H1 (cell line): Measurements from ENCODE around the gene AAR2. TPM values are rescaled to one million over a fixed set of nuclear protein-coding genes. Genes with fewer than 3 reads are reported as not detected.

Source experiments
- CTCF ChIA-PET: fragments of 300-600 bp; sonication (Branson Sonifier 250); formaldehyde crosslinking; loops from one replicate; lab custom pipeline; 2021; ENCODE audit not compliant: partially characterized antibody; lab: Charles Lee
- POLR2A ChIA-PET: fragments of 300-600 bp; sonication (Branson Sonifier 250); formaldehyde crosslinking; loops from one replicate; lab custom pipeline; 2021; ENCODE audit warnings: inconsistent platforms; ENCODE audit not compliant: partially characterized antibody; lab: Charles Lee
- DNase-seq, 2 experiments: peaks; one replicate each; pipeline versions ENCODE4 v3.0.0 to v3.0.0-alpha.2; 2010 to 2022; ENCODE audit warnings: low spot score in 2 of 2, low read depth in 1 of 2, mixed read lengths in 1 of 2
- FAIRE-seq: peaks from 2 replicates; lab custom pipeline; 2011; peaks lifted over from hg19 to GRCh38; lab: Jason Lieb, UNC
- H2AFZ ChIP-seq: 2 replicates; pipeline ENCODE4 v1.8.1; 2012; ENCODE audit warnings: low read length, inconsistent platforms
- H2AK5ac ChIP-seq: 2 replicates; pipeline ENCODE4 v1.6.1; 2013; ENCODE audit warnings: low read depth, low read length
- H2BK120ac ChIP-seq: replicated peaks from 2 replicates; pipeline ENCODE3; 2013; ENCODE audit warnings: low read depth, low read length, inconsistent platforms
- H2BK12ac ChIP-seq: 2 replicates; pipeline ENCODE4 v1.6.1; 2013; ENCODE audit warnings: low read depth, low read length
- H2BK15ac ChIP-seq: 2 replicates; pipeline ENCODE4 v1.6.1; 2013; ENCODE audit warnings: low read length
- H2BK20ac ChIP-seq: 2 replicates; pipeline ENCODE4 v1.6.1; 2013; ENCODE audit warnings: low read length
- H2BK5ac ChIP-seq: 2 replicates; pipeline ENCODE4 v1.6.1; 2013; ENCODE audit warnings: low read depth, low read length
- H3K14ac ChIP-seq: 2 replicates; pipeline ENCODE4 v1.6.1; 2013; ENCODE audit warnings: inconsistent platforms; ENCODE audit not compliant: insufficient read length
- H3K18ac ChIP-seq: 2 replicates; pipeline ENCODE4 v1.6.1; 2013; ENCODE audit warnings: low read length; ENCODE audit errors: extremely low read depth
- H3K23ac ChIP-seq: 2 replicates; pipeline ENCODE4 v1.6.1; 2013; ENCODE audit warnings: inconsistent platforms; ENCODE audit not compliant: insufficient read length
- H3K23me2 ChIP-seq: 2 replicates; pipeline ENCODE4 v1.6.1; 2013; ENCODE audit warnings: low read depth, low read length
- H3K27ac ChIP-seq: 2 replicates; pipeline ENCODE4 v1.6.1; 2011; ENCODE audit warnings: low read depth, low read length, inconsistent platforms
- H3K27me3 ChIP-seq, 4 experiments: replicated peaks in 1 of 4; 1 replicate in 1 of 4; 2 replicates in 3 of 4; pipeline versions ENCODE4 v1.6.1 to v1.8.1; 2011 to 2013; ENCODE audit warnings: low read length in 3 of 4, mild to moderate bottlenecking in 3 of 4, inconsistent platforms in 2 of 4, mixed read lengths in 2 of 4, moderate library complexity in 1 of 4; ENCODE audit not compliant: control insufficient read depth in 3 of 4, insufficient read depth in 3 of 4; ENCODE audit errors: extremely low read depth in 1 of 4
- H3K36me3 ChIP-seq, 4 experiments: 2 replicates each; pipeline versions ENCODE4 v1.6.1 to v1.8.1; 2011 to 2013; ENCODE audit warnings: mild to moderate bottlenecking in 4 of 4, low read length in 3 of 4, moderate library complexity in 2 of 4, control low read depth in 1 of 4, inconsistent platforms in 1 of 4; ENCODE audit not compliant: insufficient read depth in 4 of 4, control insufficient read depth in 2 of 4
- H3K4ac ChIP-seq: replicated peaks from 2 replicates; pipeline ENCODE3; 2013; ENCODE audit warnings: low read length, low read depth, mixed read lengths, inconsistent platforms; ENCODE audit not compliant: insufficient read length
- H3K4me1 ChIP-seq, 4 experiments: replicated peaks in 1 of 4; 1 replicate in 1 of 4; 2 replicates in 3 of 4; pipeline versions ENCODE4 v1.6.1 to v1.8.1; 2011 to 2013; ENCODE audit warnings: low read length in 3 of 4, inconsistent platforms in 2 of 4, mixed read lengths in 1 of 4; ENCODE audit not compliant: insufficient read depth in 4 of 4, control insufficient read depth in 3 of 4
- H3K4me2 ChIP-seq, 2 experiments: 2 replicates each; pipeline versions ENCODE4 v1.6.1 to v1.8.1; 2011 to 2013; ENCODE audit warnings: low read depth in 2 of 2, low read length in 2 of 2, control low read depth in 1 of 2, inconsistent platforms in 1 of 2, mild to moderate bottlenecking in 1 of 2; ENCODE audit not compliant: insufficient read depth in 1 of 2
- H3K4me3 ChIP-seq, 4 experiments: fragments of 200-600, 300-600 bp in 1 of 4; sonication (generic), shearing (Covaris generic), sonication (Bioruptor Twin) in 1 of 4; 2 replicates each; pipeline versions ENCODE4 v1.5.1 to v1.8.1; 2011 to 2016; ENCODE audit warnings: low read length in 4 of 4, low read depth in 3 of 4, control low read depth in 2 of 4, inconsistent platforms in 2 of 4, mild to moderate bottlenecking in 2 of 4, mixed read lengths in 1 of 4, moderate library complexity in 1 of 4; ENCODE audit not compliant: insufficient read depth in 2 of 4; ENCODE audit errors: extremely low read depth in 1 of 4
- H3K56ac ChIP-seq: replicated peaks from 2 replicates; pipeline ENCODE3; 2013; ENCODE audit warnings: low read depth, mild to moderate bottlenecking, mixed read lengths, low read length, inconsistent platforms; ENCODE audit not compliant: insufficient read length
- H3K79me1 ChIP-seq: 2 replicates; pipeline ENCODE4 v1.6.1; 2013; ENCODE audit warnings: low read depth, low read length, control low read depth
- H3K79me2 ChIP-seq, 2 experiments: 2 replicates each; pipeline versions ENCODE4 v1.6.1 to v1.8.1; 2012 to 2013; ENCODE audit warnings: low read length in 2 of 2, mild to moderate bottlenecking in 2 of 2, inconsistent platforms in 1 of 2; ENCODE audit not compliant: insufficient read depth in 2 of 2, control insufficient read depth in 1 of 2
- H3K9ac ChIP-seq, 4 experiments: replicated peaks in 1 of 4; 1 replicate in 1 of 4; 2 replicates in 3 of 4; pipeline versions ENCODE4 v1.6.1 to v1.8.1; 2011 to 2013; ENCODE audit warnings: low read depth in 3 of 4, low read length in 3 of 4, control low read depth in 2 of 4, mild to moderate bottlenecking in 2 of 4, moderate library complexity in 2 of 4, inconsistent platforms in 1 of 4; ENCODE audit errors: extremely low read depth in 1 of 4
- H3K9me3 ChIP-seq, 2 experiments: 2 replicates each; pipeline versions ENCODE4 v1.6.1 to v1.8.1; 2012 to 2013; ENCODE audit warnings: mild to moderate bottlenecking in 2 of 2, moderate library complexity in 2 of 2, control low read depth in 1 of 2, inconsistent platforms in 1 of 2, low read depth in 1 of 2, low read length in 1 of 2, mixed read lengths in 1 of 2; ENCODE audit not compliant: insufficient read depth in 2 of 2
- H4K20me1 ChIP-seq, 2 experiments: replicated peaks in 1 of 2; 2 replicates each; pipeline versions ENCODE3 to v1.8.1; 2011 to 2013; ENCODE audit warnings: inconsistent platforms in 2 of 2, low read length in 2 of 2, mild to moderate bottlenecking in 1 of 2; ENCODE audit not compliant: insufficient read depth in 2 of 2, control insufficient read depth in 1 of 2
- H4K5ac ChIP-seq: 2 replicates; pipeline ENCODE4 v1.6.1; 2013; ENCODE audit warnings: low read length, low read depth, mixed read lengths, inconsistent platforms; ENCODE audit not compliant: insufficient read length
- H4K8ac ChIP-seq: 2 replicates; pipeline ENCODE4 v1.8.0; 2013; ENCODE audit warnings: mild to moderate bottlenecking, moderate library complexity, low read length, inconsistent platforms; ENCODE audit not compliant: insufficient read depth; ENCODE audit errors: extremely low read depth
- H4K91ac ChIP-seq: replicated peaks from 2 replicates; pipeline ENCODE3; 2013; ENCODE audit warnings: low read length, mixed read lengths, inconsistent platforms; ENCODE audit not compliant: insufficient read length
- CHD2 ChIP-seq: IDR thresholded peaks from 2 replicates; pipeline ENCODE4 v1.6.1; 2012; ENCODE audit warnings: low read length, improper control_type of control experiment
- EGR1 ChIP-seq: IDR thresholded peaks from 2 replicates; pipeline ENCODE4 v1.6.1; 2011; ENCODE audit warnings: low read depth, low read length, borderline replicate concordance
- RBBP5 ChIP-seq: IDR thresholded peaks from 2 replicates; pipeline ENCODE4 v1.7.1; 2012; ENCODE audit warnings: low read depth, mild to moderate bottlenecking, inconsistent platforms, low read length, moderate library complexity, borderline replicate concordance
- WGBS, 2 experiments: shearing (Covaris generic) in 1 of 2; methylation state at CpG; one replicate each; pipeline versions ENCODE4 v1.1.6 to v1.1.7; 2013 to 2015; ENCODE audit warnings: low lambda C conversion rate in 2 of 2, mixed read lengths in 2 of 2, inconsistent platforms in 1 of 2, low coverage in 1 of 2, missing lambda C conversion rate in 1 of 2; ENCODE audit not compliant: insufficient replicate concordance in 2 of 2, insufficient coverage in 1 of 2, insufficient read length in 1 of 2; ENCODE audit errors: extremely low coverage in 1 of 2, missing lambda C conversion rate in 1 of 2; 5-methylcytosine and 5-hydroxymethylcytosine counted together
- polyA plus RNA-seq, 7 experiments: library from polyadenylated mRNA; depleted of rRNA in 3 of 7; stranded (reverse) in 5 of 7; unstranded in 2 of 7; fragments of >200 nt in 5 of 7; fragments of 200-250 nt in 2 of 7; gene quantifications; 1 replicate in 5 of 7; 2 replicates in 1 of 7; 4 replicates in 1 of 7; pipeline versions ENCODE4 v1.2.1 to v1.2.3, GENCODE V29; 2011 to 2013; ENCODE audit warnings: missing spikeins in 2 of 7, mixed read lengths in 2 of 7
- total RNA-seq: library from RNA; stranded (reverse); fragmentation: NEBNext Ultra II Directional; extraction: Animal tissue kit (Norgen Biotek cat#: 25700); gene quantifications from 2 replicates; pipeline ENCODE4 v1.2.1, GENCODE V29; 2021

AAR2 gene
- total and polyA plus RNA-seq, 2 of the 8 experiments (the other 6 are each of a cell fraction or from before 2014, with no cell fraction given), result 25.5 to 36.1 TPM

DNA sequence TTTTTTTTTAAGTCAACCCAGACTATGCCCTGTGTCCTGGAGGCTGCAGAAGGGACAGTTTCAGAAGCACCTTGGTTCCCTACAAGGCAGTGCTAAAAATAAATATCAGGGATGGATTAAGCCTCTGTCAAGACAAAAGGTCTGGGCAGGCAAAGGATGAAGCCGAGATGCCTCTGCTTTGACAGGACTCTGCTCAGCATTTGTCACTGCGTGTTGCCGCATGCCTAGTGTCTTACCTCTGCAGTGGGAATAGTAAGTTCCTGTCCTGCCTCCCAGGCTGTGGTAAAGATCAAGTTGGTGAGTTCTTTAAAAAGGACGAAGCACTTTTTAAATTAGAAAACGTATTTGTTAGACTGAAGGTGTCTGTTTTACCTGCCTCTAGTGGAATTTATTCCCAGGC is 15.1 kb downstream of the AAR2 start:
- Histone ChIP-seq H3K23ac (no peak overlapping the region), H3K27me3 (no peaks in the 10 kb centered on the region), H2BK20ac (no peak overlapping the region), H3K4ac (no peak overlapping the region), H2BK5ac (no peak overlapping the region), H4K91ac (no peak overlapping the region), H4K8ac (no peak overlapping the region), H3K4me1 (no peaks in the 10 kb centered on the region; a peak in 1 of 7 replicates), H2BK120ac (no peak overlapping the region), H3K4me3 (no peak overlapping the region), H3K79me2 (no peaks in the 10 kb centered on the region; a peak in 1 of 4 replicates), H3K9me3 (no peaks in the 10 kb centered on the region), H2BK15ac (no peak overlapping the region), H2AK5ac (no peak overlapping the region), H2BK12ac (no peak overlapping the region), H3K23me2 (no peaks in the 10 kb centered on the region), H3K18ac (no peak overlapping the region), H3K4me2 (no peak overlapping the region), H4K5ac (no peak overlapping the region), H3K14ac (no peak overlapping the region), H3K79me1 (peaks cover 4% of the 10 kb centered on the region; the same call in 1 of the 2 replicates), H3K36me3 (peaks cover 3 to 18% (median 7%) of the 10 kb centered on the region in 4 experiments; a peak in 7 of 8 replicates), H3K27ac (no peak overlapping the region), H3K9ac (no peak overlapping the region), H4K20me1 (peaks cover 6 to 7% of the 10 kb centered on the region in 2 experiments), H2AFZ (no peak overlapping the region), H3K56ac (no peak overlapping the region)
- DNase-seq, result no peak
- FAIRE-seq, result no peak
- TF ChIP-seq RBBP5, result no peak
- TF ChIP-seq EGR1, result no peak
- no peak for TF ChIP-seq CHD2
- ChIA-PET POLR2A (interaction anchor here (0.6 to 1.4 kb wide), 2 partner anchors 8 to 797 kb away, joined by 3 to 4 read pairs; no protein-coding TSS in a partner anchor), CTCF (interaction anchor here (0.6 to 1.3 kb wide), 3 partner anchors 35 to 246 kb away, joined by 4 to 5 read pairs (median 5); no protein-coding TSS in a partner anchor)
- 97% methylated on average over 5 of the region's 5 CpGs; no CpG with 5 or more reads in 1 of the 2 experiments for WGBS, 2 experiments
